H1 (cell line): ENCODE data around the gene GSG1L. TPM values are rescaled to one million over a fixed set of nuclear protein-coding genes. Genes with fewer than 3 reads are reported as not detected.

Source experiments
- polyA plus RNA-seq, 7 experiments: library from polyadenylated mRNA; depleted of rRNA in 3 of 7; stranded (reverse) in 5 of 7; unstranded in 2 of 7; fragments of >200 nt in 5 of 7; fragments of 200-250 nt in 2 of 7; gene quantifications; 1 replicate in 5 of 7; 2 replicates in 1 of 7; 4 replicates in 1 of 7; pipeline versions ENCODE4 v1.2.1 to v1.2.3, GENCODE V29; 2011 to 2013; ENCODE audit warnings: missing spikeins in 2 of 7, mixed read lengths in 2 of 7
- total RNA-seq: library from RNA; stranded (reverse); fragmentation: NEBNext Ultra II Directional; extraction: Animal tissue kit (Norgen Biotek cat#: 25700); gene quantifications from 2 replicates; pipeline ENCODE4 v1.2.1, GENCODE V29; 2021
- TF ChIP-seq, protein P1 (sequence below): fragments of 300-600 bp; sonication (generic); IDR thresholded peaks from 2 replicates; pipeline ENCODE4 v1.7.1; 2012; ENCODE audit warnings: low read length, moderate library complexity, mild to moderate bottlenecking, inconsistent platforms; ENCODE audit not compliant: insufficient replicate concordance

The GSG1L gene
- total and polyA plus RNA-seq, 2 of the 8 experiments (the other 6 are each of a cell fraction or from before 2014, with no cell fraction given), result 0.71 to 1.1 TPM

DNA sequence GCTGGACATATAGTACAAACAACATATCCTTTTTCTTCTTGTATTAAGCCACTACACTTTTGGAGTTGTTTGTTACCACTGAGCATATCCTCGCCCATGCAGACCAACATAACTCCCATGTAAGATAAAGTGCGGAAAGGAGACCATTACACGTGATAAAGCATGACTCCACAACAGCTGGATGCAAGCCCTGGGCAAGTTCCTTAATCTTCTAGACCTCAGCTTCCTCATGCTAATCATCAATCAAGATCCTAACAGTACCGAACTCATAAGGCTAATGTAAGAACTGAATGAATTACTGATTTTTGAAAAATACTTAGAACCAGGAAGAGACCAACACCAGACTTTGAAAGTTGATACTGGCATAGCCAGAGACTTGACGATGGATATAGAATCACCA is 47.0 kb upstream of the GSG1L start (continued):
- TF ChIP-seq, protein P1, sequence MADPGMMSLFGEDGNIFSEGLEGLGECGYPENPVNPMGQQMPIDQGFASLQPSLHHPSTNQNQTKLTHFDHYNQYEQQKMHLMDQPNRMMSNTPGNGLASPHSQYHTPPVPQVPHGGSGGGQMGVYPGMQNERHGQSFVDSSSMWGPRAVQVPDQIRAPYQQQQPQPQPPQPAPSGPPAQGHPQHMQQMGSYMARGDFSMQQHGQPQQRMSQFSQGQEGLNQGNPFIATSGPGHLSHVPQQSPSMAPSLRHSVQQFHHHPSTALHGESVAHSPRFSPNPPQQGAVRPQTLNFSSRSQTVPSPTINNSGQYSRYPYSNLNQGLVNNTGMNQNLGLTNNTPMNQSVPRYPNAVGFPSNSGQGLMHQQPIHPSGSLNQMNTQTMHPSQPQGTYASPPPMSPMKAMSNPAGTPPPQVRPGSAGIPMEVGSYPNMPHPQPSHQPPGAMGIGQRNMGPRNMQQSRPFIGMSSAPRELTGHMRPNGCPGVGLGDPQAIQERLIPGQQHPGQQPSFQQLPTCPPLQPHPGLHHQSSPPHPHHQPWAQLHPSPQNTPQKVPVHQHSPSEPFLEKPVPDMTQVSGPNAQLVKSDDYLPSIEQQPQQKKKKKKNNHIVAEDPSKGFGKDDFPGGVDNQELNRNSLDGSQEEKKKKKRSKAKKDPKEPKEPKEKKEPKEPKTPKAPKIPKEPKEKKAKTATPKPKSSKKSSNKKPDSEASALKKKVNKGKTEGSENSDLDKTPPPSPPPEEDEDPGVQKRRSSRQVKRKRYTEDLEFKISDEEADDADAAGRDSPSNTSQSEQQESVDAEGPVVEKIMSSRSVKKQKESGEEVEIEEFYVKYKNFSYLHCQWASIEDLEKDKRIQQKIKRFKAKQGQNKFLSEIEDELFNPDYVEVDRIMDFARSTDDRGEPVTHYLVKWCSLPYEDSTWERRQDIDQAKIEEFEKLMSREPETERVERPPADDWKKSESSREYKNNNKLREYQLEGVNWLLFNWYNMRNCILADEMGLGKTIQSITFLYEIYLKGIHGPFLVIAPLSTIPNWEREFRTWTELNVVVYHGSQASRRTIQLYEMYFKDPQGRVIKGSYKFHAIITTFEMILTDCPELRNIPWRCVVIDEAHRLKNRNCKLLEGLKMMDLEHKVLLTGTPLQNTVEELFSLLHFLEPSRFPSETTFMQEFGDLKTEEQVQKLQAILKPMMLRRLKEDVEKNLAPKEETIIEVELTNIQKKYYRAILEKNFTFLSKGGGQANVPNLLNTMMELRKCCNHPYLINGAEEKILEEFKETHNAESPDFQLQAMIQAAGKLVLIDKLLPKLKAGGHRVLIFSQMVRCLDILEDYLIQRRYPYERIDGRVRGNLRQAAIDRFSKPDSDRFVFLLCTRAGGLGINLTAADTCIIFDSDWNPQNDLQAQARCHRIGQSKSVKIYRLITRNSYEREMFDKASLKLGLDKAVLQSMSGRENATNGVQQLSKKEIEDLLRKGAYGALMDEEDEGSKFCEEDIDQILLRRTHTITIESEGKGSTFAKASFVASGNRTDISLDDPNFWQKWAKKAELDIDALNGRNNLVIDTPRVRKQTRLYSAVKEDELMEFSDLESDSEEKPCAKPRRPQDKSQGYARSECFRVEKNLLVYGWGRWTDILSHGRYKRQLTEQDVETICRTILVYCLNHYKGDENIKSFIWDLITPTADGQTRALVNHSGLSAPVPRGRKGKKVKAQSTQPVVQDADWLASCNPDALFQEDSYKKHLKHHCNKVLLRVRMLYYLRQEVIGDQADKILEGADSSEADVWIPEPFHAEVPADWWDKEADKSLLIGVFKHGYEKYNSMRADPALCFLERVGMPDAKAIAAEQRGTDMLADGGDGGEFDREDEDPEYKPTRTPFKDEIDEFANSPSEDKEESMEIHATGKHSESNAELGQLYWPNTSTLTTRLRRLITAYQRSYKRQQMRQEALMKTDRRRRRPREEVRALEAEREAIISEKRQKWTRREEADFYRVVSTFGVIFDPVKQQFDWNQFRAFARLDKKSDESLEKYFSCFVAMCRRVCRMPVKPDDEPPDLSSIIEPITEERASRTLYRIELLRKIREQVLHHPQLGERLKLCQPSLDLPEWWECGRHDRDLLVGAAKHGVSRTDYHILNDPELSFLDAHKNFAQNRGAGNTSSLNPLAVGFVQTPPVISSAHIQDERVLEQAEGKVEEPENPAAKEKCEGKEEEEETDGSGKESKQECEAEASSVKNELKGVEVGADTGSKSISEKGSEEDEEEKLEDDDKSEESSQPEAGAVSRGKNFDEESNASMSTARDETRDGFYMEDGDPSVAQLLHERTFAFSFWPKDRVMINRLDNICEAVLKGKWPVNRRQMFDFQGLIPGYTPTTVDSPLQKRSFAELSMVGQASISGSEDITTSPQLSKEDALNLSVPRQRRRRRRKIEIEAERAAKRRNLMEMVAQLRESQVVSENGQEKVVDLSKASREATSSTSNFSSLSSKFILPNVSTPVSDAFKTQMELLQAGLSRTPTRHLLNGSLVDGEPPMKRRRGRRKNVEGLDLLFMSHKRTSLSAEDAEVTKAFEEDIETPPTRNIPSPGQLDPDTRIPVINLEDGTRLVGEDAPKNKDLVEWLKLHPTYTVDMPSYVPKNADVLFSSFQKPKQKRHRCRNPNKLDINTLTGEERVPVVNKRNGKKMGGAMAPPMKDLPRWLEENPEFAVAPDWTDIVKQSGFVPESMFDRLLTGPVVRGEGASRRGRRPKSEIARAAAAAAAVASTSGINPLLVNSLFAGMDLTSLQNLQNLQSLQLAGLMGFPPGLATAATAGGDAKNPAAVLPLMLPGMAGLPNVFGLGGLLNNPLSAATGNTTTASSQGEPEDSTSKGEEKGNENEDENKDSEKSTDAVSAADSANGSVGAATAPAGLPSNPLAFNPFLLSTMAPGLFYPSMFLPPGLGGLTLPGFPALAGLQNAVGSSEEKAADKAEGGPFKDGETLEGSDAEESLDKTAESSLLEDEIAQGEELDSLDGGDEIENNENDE, result no peak
